KOPT-K1 (cell line): Measurements from ENCODE around the gene TMEM187.

Experiments
- H3K27ac ChIP-seq: fragments of 200-600 bp; sonication (generic); 2 replicates; pipeline ENCODE4 v1.5.1; 2016; ENCODE audit warnings: antibody characterized with exemption, mild to moderate bottlenecking, low read depth, low read length; ENCODE audit not compliant: poor library complexity, severe bottlenecking
- H3K36me3 ChIP-seq: fragments of 200-600 bp; sonication (generic); 2 replicates; pipeline ENCODE4 v1.5.1; 2017; ENCODE audit warnings: antibody characterized with exemption, mild to moderate bottlenecking, low read length, moderate library complexity; ENCODE audit not compliant: insufficient read depth
- H3K9me3 ChIP-seq: fragments of 200-600 bp; sonication (generic); 2 replicates; pipeline ENCODE4 v1.5.1; 2017; ENCODE audit warnings: antibody characterized with exemption, low read length, mild to moderate bottlenecking; ENCODE audit not compliant: insufficient read depth, poor library complexity, severe bottlenecking

TMEM187 gene

DNA sequence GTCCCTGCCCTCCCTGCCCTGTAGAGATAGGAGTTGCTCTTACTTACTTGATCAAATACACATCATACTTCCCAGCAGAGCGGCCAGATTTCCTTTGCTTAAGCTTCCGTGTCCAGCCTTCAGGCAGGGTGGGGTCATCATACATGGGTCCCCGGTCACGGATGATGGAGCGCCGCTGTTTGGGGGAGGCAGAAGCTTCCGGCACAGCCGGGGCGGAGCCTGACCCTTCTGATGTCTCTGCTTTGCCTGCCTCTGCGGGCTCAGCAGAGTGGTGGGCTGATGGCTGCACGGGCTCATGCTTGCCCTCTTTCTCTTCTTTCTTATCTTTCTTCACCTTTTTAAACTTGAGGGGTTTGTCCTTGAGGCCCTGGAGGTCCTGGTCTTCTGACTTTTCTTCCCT is 59.6 kb downstream of the TMEM187 start:
- Histone ChIP-seq H3K36me3 (peaks cover 78% of the 10 kb centered on the region), H3K9me3 (no peaks in the 10 kb centered on the region), H3K27ac (no peak overlapping the region)

DNA sequence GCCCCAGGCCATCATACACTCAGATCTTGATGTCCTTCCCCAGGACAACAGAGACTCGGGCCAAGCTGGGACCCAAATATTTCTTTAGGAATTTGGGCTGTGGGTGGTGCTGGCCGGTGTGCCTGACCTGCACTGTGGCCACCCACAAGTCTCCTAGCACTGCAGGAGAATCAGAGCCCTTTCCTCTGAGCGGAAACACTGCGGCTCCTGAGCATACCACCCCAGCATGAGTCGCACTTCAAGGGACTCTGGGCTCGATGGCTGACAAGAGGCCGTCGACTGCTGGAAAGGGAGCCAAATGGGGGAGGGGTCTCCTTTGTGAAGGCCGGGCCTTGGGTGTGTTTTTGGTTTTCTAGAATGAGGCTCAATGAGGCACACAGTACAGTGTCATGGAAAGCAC is 60.1 kb downstream of the TMEM187 start:
- Histone ChIP-seq H3K27ac (no peak overlapping the region), H3K36me3 (peaks cover 73% of the 10 kb centered on the region), H3K9me3 (no peaks in the 10 kb centered on the region)
